H54 (cell line): ENCODE measurements around the gene TCTN1.

Source experiments
- DNase-seq: peaks from one replicate; pipeline ENCODE4 v3.0.0; 2011; ENCODE audit warnings: low spot score, mixed read lengths; ENCODE audit not compliant: insufficient read length
- FAIRE-seq: peaks from 3 replicates; lab custom pipeline; 2011; peaks lifted over from hg19 to GRCh38; lab: Jason Lieb, UNC
- POLR2A ChIP-seq: IDR thresholded peaks from 2 replicates; pipeline ENCODE4 v1.6.1; 2011; ENCODE audit warnings: low read depth, mild to moderate bottlenecking, low read length

TCTN1 gene

DNA sequence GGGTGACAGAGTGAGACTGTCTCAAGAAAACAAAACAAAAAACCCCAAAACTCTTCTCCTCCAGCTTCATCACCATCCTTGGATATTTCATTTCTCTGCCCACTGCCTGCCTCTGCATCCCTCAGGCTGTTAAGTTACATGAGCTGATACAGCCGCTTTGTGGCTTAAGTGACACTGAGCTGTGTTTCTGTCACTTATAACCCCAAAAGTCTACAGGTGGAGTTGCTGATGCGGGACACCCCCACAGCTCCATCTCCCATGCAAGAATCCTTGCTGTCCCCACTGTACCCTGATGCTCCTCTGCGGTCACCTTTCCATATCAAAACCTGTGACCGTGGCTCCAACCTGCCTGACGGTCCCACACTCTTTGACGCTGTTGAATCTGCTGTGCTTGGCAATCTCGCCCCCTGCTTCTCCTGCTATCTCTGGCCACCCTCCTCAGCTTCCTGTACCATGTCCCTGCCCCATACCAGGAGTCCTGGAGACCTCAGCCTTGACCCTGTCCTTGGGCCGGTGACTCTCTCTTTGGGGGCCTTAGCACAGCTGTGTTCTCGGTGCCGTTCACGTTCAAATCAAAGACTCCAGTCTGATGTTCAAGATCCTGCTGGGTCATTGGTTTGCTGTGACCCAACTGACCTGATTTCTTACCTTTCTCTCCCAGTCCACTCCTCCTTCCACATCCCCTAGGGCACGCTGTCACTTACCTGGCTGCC lies 54.7 kb downstream of the TCTN1 start:
- no peak for DNase-seq
- TF ChIP-seq POLR2A = no peak
- FAIRE-seq = no peak

- FAIRE-seq = no peak
- no peak for DNase-seq
- TF ChIP-seq POLR2A = no peak
Measured at GRCh38 chr12:110669193-110669502, 55.2 kb downstream of the TCTN1 start.

DNA sequence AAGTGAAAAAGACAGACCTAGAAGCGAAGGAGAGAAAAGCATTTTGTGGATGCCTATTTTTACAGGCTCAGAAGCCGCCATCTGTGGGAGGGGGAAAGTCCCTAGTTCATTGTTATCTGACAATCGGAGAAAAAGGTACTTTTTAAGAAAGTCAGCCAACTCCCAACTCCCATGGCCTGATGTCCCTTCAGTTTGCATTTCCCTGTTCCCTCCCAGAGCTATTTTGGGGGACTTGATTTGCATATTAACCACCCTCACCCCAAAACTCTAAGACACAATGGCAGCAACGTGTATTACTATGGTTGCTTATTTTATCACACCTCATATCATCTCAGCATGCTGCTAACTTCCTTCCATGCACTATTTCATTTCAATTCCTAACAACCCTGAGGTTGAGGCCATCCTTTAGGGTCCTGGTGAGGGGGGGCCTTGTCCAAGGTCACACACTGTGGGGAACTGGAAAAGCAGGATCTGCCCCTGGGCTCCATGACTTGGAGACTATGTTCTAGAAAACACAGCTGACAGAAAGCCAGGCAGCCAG lies 56.3 kb downstream of the TCTN1 start:
- DNase-seq (no peak), FAIRE-seq (no peak)
- TF ChIP-seq POLR2A = no peak

- no peak for TF ChIP-seq POLR2A
- FAIRE-seq (no peak), DNase-seq (no peak)
Measured at GRCh38 chr12:110676171-110676570, 62.2 kb downstream of the TCTN1 start.

GRCh38 chr12:110677206-110677911 lies 63.4 kb downstream of the TCTN1 start:
- no peak for FAIRE-seq
- no peak for DNase-seq
- no peak for TF ChIP-seq POLR2A

DNA sequence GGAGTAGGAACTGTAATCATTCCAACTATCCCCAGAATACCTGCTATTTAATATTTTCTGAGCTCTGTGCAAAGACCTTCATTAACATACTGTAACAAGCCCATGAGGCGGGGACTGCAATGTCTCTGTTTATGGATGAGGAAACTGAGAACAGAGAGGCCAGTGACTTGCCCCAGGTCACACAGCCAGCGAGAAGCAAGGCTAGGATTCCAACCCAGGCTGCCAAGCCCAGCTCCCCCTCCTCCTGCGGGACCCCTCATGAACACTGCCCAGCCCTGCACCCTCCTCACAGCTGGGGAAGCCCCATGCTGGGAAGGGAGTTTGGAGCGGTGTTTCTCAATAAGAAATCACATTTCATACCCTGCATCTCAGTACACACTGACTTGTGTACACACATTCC lies 64.1 kb downstream of the TCTN1 start:
- TF ChIP-seq POLR2A = no peak
- FAIRE-seq = no peak
- no peak for DNase-seq

DNA sequence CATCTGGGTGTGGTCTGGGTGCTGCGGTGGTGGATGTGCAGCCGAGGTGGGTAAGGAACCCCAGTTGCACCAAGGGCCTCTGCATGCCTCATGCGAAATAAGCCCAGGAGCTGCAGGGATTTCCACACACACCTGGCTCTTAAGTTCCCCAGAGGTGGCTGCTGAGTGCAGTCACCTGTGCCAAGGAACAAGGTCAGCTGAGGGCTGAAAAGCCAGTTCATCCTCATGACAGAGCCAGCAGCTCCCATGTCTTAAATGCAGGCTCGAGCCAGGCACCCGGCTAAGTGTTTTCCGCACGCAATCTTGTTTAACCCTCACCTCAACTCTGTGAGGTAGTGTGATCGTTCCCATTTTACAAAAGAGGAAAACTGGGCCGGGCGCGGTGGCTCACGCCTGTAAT lies 65.3 kb downstream of the TCTN1 start:
- no peak for FAIRE-seq
- TF ChIP-seq POLR2A = no peak
- DNase-seq = no peak

- DNase-seq = no peak
- no peak for FAIRE-seq
- no peak for TF ChIP-seq POLR2A
Measured at GRCh38 chr12:110680032-110680431, 66.1 kb downstream of the TCTN1 start.

GRCh38 chr12:110683888-110684287 lies 70.0 kb downstream of the TCTN1 start:
- no peak for FAIRE-seq
- no peak for DNase-seq
- no peak for TF ChIP-seq POLR2A

GRCh38 chr12:110684312-110684836 lies 70.4 kb downstream of the TCTN1 start:
- FAIRE-seq = no peak
- no peak for DNase-seq
- no peak for TF ChIP-seq POLR2A

GRCh38 chr12:110686294-110686903 lies 72.5 kb downstream of the TCTN1 start:
- no peak for TF ChIP-seq POLR2A
- no peak for FAIRE-seq
- no peak for DNase-seq

- TF ChIP-seq POLR2A = no peak
- FAIRE-seq (no peak), DNase-seq (no peak)
Measured at GRCh38 chr12:110687396-110688169, 73.7 kb downstream of the TCTN1 start.

DNA sequence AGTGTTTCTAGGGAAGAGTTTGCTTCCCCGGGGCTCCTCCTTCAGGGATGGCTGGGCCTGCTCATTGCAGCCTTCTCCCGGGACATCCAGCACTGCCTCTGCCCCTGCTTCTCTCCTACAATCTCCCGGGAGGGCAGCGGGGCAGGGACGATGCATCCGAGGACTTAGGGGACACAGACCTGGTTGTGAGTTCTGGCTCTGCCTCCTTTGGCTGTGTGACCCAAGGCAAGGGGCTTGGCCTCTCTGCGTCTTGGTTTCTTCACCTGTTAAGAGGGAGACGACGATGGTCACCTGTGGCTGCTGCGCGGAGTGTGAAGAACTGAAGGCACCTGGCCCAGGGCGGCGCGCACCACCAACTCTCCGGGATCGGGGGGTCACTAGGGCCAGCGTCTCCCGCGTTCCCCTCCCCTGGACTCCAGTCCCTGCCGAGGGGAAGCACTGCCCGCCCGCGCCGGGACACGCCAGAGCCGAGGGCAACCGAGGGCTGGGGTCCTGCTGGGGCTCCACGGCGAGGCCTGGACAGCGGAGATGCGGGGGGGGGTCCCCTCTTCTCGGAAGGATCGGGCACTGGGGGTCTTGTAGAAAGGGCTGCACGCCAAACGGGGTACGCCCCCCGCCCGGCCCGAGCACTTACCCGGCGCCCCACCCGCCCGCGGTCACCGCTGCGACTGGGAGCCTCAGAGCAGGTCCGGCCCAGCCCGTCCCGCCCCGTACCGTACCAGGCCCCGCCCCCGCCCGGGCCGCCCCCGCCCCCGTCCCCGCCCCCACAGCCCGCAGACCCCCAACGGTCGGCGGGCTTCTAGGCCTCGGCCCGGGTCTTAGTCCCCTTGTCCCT lies 74.7 kb downstream of the TCTN1 start, which contains the start of gene HVCN1:
Gene HVCN1 (minus strand): TSS at position 670 of the 835 bp plus-strand sequence. CDS start 5,870 bp downstream, outside the sequence.
- FAIRE-seq = no peak
- DNase-seq = no peak
- no peak for TF ChIP-seq POLR2A
